NCI-H2227 (cell line): ENCODE results near the gene FAAP20.

Experiments
- DNase-seq: peaks from one replicate; lab custom pipeline; 2025; ENCODE audit not compliant: unreplicated experiment; lab: John Stamatoyannopoulos, UW

FAAP20 gene

GRCh38 chr1:2180297-2181245 lies 14.0 kb downstream of the FAAP20 start:
- DNase-seq, result no peak

- DNase-seq, result peak; percentile 29
These were observed 15.1 kb downstream of the FAAP20 start for GRCh38 chr1:2179283-2180013.

- DNase-seq, result no peak
These were observed 15.7 kb downstream of the FAAP20 start for GRCh38 chr1:2178875-2179274.

GRCh38 chr1:2177946-2178538 lies 16.5 kb downstream of the FAAP20 start:
- no peak for DNase-seq

GRCh38 chr1:2177541-2177940 lies 17.0 kb downstream of the FAAP20 start:
- no peak for DNase-seq

- no peak for DNase-seq
These were observed 18.0 kb downstream of the FAAP20 start for GRCh38 chr1:2176615-2177014.

GRCh38 chr1:2175681-2176454 lies 18.7 kb downstream of the FAAP20 start:
- DNase-seq, result no peak

- no peak for DNase-seq
These were observed 19.5 kb downstream of the FAAP20 start for GRCh38 chr1:2175055-2175414.

GRCh38 chr1:2174348-2175054 lies 20.1 kb downstream of the FAAP20 start:
- peak; percentile 59 for DNase-seq

- no peak for DNase-seq
These were observed 20.8 kb downstream of the FAAP20 start for GRCh38 chr1:2173546-2174347.

- no peak for DNase-seq
These were observed 21.9 kb downstream of the FAAP20 start for GRCh38 chr1:2172551-2173146.

- no peak for DNase-seq
These were observed 22.6 kb downstream of the FAAP20 start for GRCh38 chr1:2172012-2172411.

- DNase-seq, result no peak
These were observed 24.4 kb downstream of the FAAP20 start for GRCh38 chr1:2170211-2170610.

- DNase-seq, result no peak
These were observed 25.3 kb downstream of the FAAP20 start for GRCh38 chr1:2169200-2169836.

- no peak for DNase-seq
These were observed 26.0 kb downstream of the FAAP20 start for GRCh38 chr1:2168535-2168934.

GRCh38 chr1:2168090-2168489 lies 26.5 kb downstream of the FAAP20 start:
- no peak for DNase-seq

GRCh38 chr1:2166695-2167094 lies 27.9 kb downstream of the FAAP20 start:
- DNase-seq, result no peak

- DNase-seq, result no peak
These were observed 28.3 kb downstream of the FAAP20 start for GRCh38 chr1:2166254-2166653.

GRCh38 chr1:2165646-2166045 lies 28.9 kb downstream of the FAAP20 start:
- DNase-seq, result no peak
